ENCODE results near the gene ZC3HAV1L. TPM values are rescaled to one million over a fixed set of nuclear protein-coding genes. Genes with fewer than 3 reads are reported as not detected.

ZC3HAV1L gene
- total and polyA plus RNA-seq, 2 of the 8 experiments (the other 6 are each of a cell fraction or from before 2014, with no cell fraction given) = 5.2 to 7.0 TPM

GRCh38 chr7:139060695-139061237, 24.9 kb upstream of the ZC3HAV1L start (continued):
- TF ChIP-seq CHD7 (IDR thresholded peaks at IDR 0.05; ENCODE audit: insufficient replicate concordance, low read length) = no peak
- TF ChIP-seq CTBP2 (IDR thresholded peaks at IDR 0.05; ENCODE audit: borderline replicate concordance, insufficient read depth, insufficient read length, low read length) = no peak
- no peak for TF ChIP-seq JUND (IDR thresholded peaks at IDR 0.05; ENCODE audit: low read length)
- no peak for TF ChIP-seq EGR1 (IDR thresholded peaks at IDR 0.05; ENCODE audit: borderline replicate concordance, low read depth, low read length)
- no peak for TF ChIP-seq RNF2 (IDR thresholded peaks at IDR 0.05; ENCODE audit: borderline replicate concordance, low read depth, low read length, missing control alignments, poor library complexity, severe bottlenecking)
- TF ChIP-seq SUZ12 (IDR thresholded peaks at IDR 0.05; ENCODE audit: low read length) = no peak
